Chondrocyte (in vitro differentiated cells): Measurements from ENCODE around the gene NUDT4. TPM values are rescaled to one million over a fixed set of nuclear protein-coding genes. Genes with fewer than 3 reads are reported as not detected.
A peak's percentile ranks its signal among the peaks of the same experiment; 100 is the strongest.
"Not testable (repeated sequence)": the region's sequence is repeated elsewhere in the genome, so short reads cannot be mapped to it uniquely, and the experiment has no call there.

Experiments used
- DNase-seq: peaks from one replicate; pipeline ENCODE4 v3.0.0; 2021; ENCODE audit warnings: mixed read lengths, low spot score
- H3K27ac Mint-ChIP-seq: one replicate; pipeline ENCODE4 v1.8.0; 2021; ENCODE audit warnings: mild to moderate bottlenecking, moderate library complexity, mixed read lengths; ENCODE audit not compliant: unreplicated experiment
- H3K27me3 Mint-ChIP-seq: 2 replicates; pipeline ENCODE4 v1.8.0; 2021; ENCODE audit warnings: low read depth, mixed read lengths
- H3K36me3 Mint-ChIP-seq: 2 replicates; pipeline ENCODE4 v1.8.0; 2021; ENCODE audit warnings: low read depth, mixed read lengths
- H3K4me1 Mint-ChIP-seq: 2 replicates; pipeline ENCODE4 v1.8.0; 2021; ENCODE audit warnings: low read depth, mild to moderate bottlenecking, mixed read lengths
- H3K4me3 Mint-ChIP-seq: one replicate; pipeline ENCODE4 v1.8.0; 2021; ENCODE audit warnings: mild to moderate bottlenecking, moderate library complexity, mixed read lengths; ENCODE audit not compliant: unreplicated experiment
- H3K9me3 Mint-ChIP-seq: 2 replicates; pipeline ENCODE4 v1.8.0; 2021; ENCODE audit warnings: low read depth, mixed read lengths
- CTCF ChIP-seq: fragments of 200-600 bp; sonication (generic); IDR thresholded peaks from 2 replicates; pipeline ENCODE4 v1.5.0; 2021; ENCODE audit warnings: antibody characterized with exemption, mild to moderate bottlenecking, moderate library complexity
- total RNA-seq: library from RNA; stranded (reverse); gene quantifications from 3 replicates; pipeline ENCODE4 v1.2.1, GENCODE V29; 2021

NUDT4 gene
- total RNA-seq, 1 donor from 2014 or later: 69.0 TPM

- TF ChIP-seq CTCF: no peak
- Mint-ChIP-seq H3K4me1 (peaks cover 47% of the 10 kb centered on the region), H3K9me3 (no peaks in the 10 kb centered on the region), H3K36me3 (peaks cover 5% of the 10 kb centered on the region), H3K27me3 (no peaks in the 10 kb centered on the region), H3K4me3 (no peak overlapping the region), H3K27ac (no peak overlapping the region)
- DNase-seq: no peak
Observed at GRCh38 chr12:93408813-93409212, 31.1 kb downstream of the NUDT4 start.

- not testable (repeated sequence) for H3K9me3 Mint-ChIP-seq, DNase-seq, H3K27me3 Mint-ChIP-seq, H3K36me3 Mint-ChIP-seq, H3K4me3 Mint-ChIP-seq
- Mint-ChIP-seq H3K4me1 (peaks cover 48% of the 10 kb centered on the region), H3K27ac (peak overlapping the region; percentile 37)
Observed at GRCh38 chr12:93409343-93410187, 31.8 kb downstream of the NUDT4 start.

- not testable (repeated sequence) for H3K27me3 Mint-ChIP-seq, DNase-seq, H3K36me3 Mint-ChIP-seq, H3K27ac Mint-ChIP-seq, H3K9me3 Mint-ChIP-seq, H3K4me3 Mint-ChIP-seq
- H3K4me1 Mint-ChIP-seq: peaks cover 62% of the 10 kb centered on the region
Observed at GRCh38 chr12:93411060-93411459, 33.3 kb downstream of the NUDT4 start.

GRCh38 chr12:93412396-93412795 is 34.7 kb downstream of the NUDT4 start:
- H3K27me3 Mint-ChIP-seq, H3K9me3 Mint-ChIP-seq, DNase-seq, H3K36me3 Mint-ChIP-seq, H3K4me3 Mint-ChIP-seq: not testable (repeated sequence)
- Mint-ChIP-seq H3K4me1 (peaks cover 76% of the 10 kb centered on the region), H3K27ac (peak overlapping the region; percentile 10)

GRCh38 chr12:93413064-93413463 is 35.3 kb downstream of the NUDT4 start:
- peak overlapping the region; percentile 29 for H3K27ac Mint-ChIP-seq
- no peak for TF ChIP-seq CTCF
- no peaks in the 10 kb centered on the region for H3K27me3 Mint-ChIP-seq
- no peaks in the 10 kb centered on the region for H3K9me3 Mint-ChIP-seq
- DNase-seq: no peak
- H3K4me3 Mint-ChIP-seq: no peak overlapping the region
- peaks cover 76% of the 10 kb centered on the region for H3K4me1 Mint-ChIP-seq
- H3K36me3 Mint-ChIP-seq: peaks cover 2% of the 10 kb centered on the region

GRCh38 chr12:93415723-93416464 is 38.2 kb downstream of the NUDT4 start:
- Mint-ChIP-seq H3K27ac (peak overlapping the region; percentile 89), H3K27me3 (no peaks in the 10 kb centered on the region), H3K9me3 (no peaks in the 10 kb centered on the region), H3K4me3 (peak overlapping the region; percentile 31), H3K4me1 (peaks cover 62% of the 10 kb centered on the region), H3K36me3 (peaks cover 2% of the 10 kb centered on the region)
- no peak for DNase-seq
- TF ChIP-seq CTCF: peak; percentile 6
